GM23338 (cell line): ENCODE data around the gene CRY1. TPM values are rescaled to one million over a fixed set of nuclear protein-coding genes. Genes with fewer than 3 reads are reported as not detected.

Source experiments
- ATAC-seq: fragments of 200-7000 bp; cut with Tn5 transposase; 3 replicates; pipeline ENCODE4 v1.9.1; 2020
- DNase-seq: peaks from one replicate; pipeline ENCODE4 v3.0.0-alpha.2; 2015; ENCODE audit warnings: low spot score
- H2AFZ ChIP-seq: fragments of 200-600 bp; sonication (generic); 2 replicates; pipeline ENCODE4 v1.8.0; 2016; ENCODE audit warnings: antibody characterized with exemption, mild to moderate bottlenecking, moderate library complexity
- H3F3A ChIP-seq: fragments of 200-600 bp; sonication (generic); replicated peaks from 2 replicates; pipeline ENCODE4 v1.8.0; 2017; ENCODE audit warnings: antibody characterized with exemption, mixed run types, low read depth
- H3K27ac ChIP-seq: fragments of 200-600 bp; sonication (generic); 2 replicates; pipeline ENCODE4 v1.6.1; 2016; ENCODE audit warnings: low read depth
- H3K27me3 ChIP-seq: fragments of 200-600 bp; sonication (generic); 2 replicates; pipeline ENCODE4 v1.8.0; 2016; ENCODE audit warnings: mild to moderate bottlenecking, mixed run types, moderate library complexity; ENCODE audit not compliant: insufficient read depth
- H3K36me3 ChIP-seq: fragments of 200-600 bp; sonication (generic); 2 replicates; pipeline ENCODE4 v1.8.0; 2016; ENCODE audit warnings: mild to moderate bottlenecking; ENCODE audit not compliant: insufficient read depth
- H3K4me1 ChIP-seq: fragments of 200-600 bp; sonication (generic); 2 replicates; pipeline ENCODE4 v1.8.0; 2016; ENCODE audit warnings: mild to moderate bottlenecking, moderate library complexity; ENCODE audit not compliant: insufficient read depth
- H3K4me2 ChIP-seq: fragments of 200-600 bp; sonication (generic); 2 replicates; pipeline ENCODE4 v1.7.1; 2017; ENCODE audit warnings: mixed run types
- H3K4me3 ChIP-seq: fragments of 200-600 bp; sonication (generic); 2 replicates; pipeline ENCODE4 v1.6.1; 2016; ENCODE audit warnings: mixed run types
- H3K79me2 ChIP-seq: fragments of 200-600 bp; sonication (generic); replicated peaks from 2 replicates; pipeline ENCODE4 v1.8.0; 2017; ENCODE audit warnings: mild to moderate bottlenecking; ENCODE audit not compliant: insufficient read depth
- H3K9me2 ChIP-seq: fragments of 200-600 bp; sonication (generic); 2 replicates; pipeline ENCODE4 v1.8.0; 2017; ENCODE audit not compliant: insufficient read depth
- H4K20me1 ChIP-seq: fragments of 200-600 bp; sonication (generic); replicated peaks from 2 replicates; pipeline ENCODE4 v1.8.0; 2017; ENCODE audit warnings: mild to moderate bottlenecking; ENCODE audit not compliant: insufficient read depth
- H3K27ac Mint-ChIP-seq: 2 replicates; pipeline ENCODE4 v1.8.0; 2020; ENCODE audit warnings: inconsistent platforms, mild to moderate bottlenecking, moderate library complexity, mixed read lengths
- H3K27me3 Mint-ChIP-seq: 3 replicates; pipeline ENCODE4 v1.8.0; 2022; ENCODE audit warnings: low read depth, mild to moderate bottlenecking, moderate library complexity, mixed read lengths, inconsistent platforms; ENCODE audit not compliant: insufficient read depth, poor library complexity
- H3K36me3 Mint-ChIP-seq: 3 replicates; pipeline ENCODE4 v1.8.0; 2021; ENCODE audit warnings: low read depth, mild to moderate bottlenecking, inconsistent platforms, moderate library complexity, mixed read lengths
- H3K4me1 Mint-ChIP-seq: 3 replicates; pipeline ENCODE4 v1.8.0; 2020; ENCODE audit warnings: mild to moderate bottlenecking, inconsistent platforms, mixed read lengths
- H3K4me3 Mint-ChIP-seq: 3 replicates; pipeline ENCODE4 v1.8.0; 2021; ENCODE audit warnings: moderate library complexity, mild to moderate bottlenecking, inconsistent platforms, mixed read lengths
- H3K9me3 Mint-ChIP-seq: 3 replicates; pipeline ENCODE4 v1.8.0; 2020; ENCODE audit warnings: moderate library complexity, mild to moderate bottlenecking, inconsistent platforms, mixed read lengths
- CREB1 ChIP-seq: fragments of 250-450 bp; sonication (Bioruptor Pico); IDR thresholded peaks from 2 replicates; pipeline ENCODE4 v1.5.0; 2020; ENCODE audit warnings: low read depth, mild to moderate bottlenecking, moderate library complexity
- EZH2 ChIP-seq: fragments of 200-600 bp; sonication (generic); IDR thresholded peaks from one replicate; pipeline ENCODE4 v1.8.0; 2017; ENCODE audit warnings: antibody characterized with exemption, mild to moderate bottlenecking, low read depth; ENCODE audit not compliant: unreplicated experiment
- EZH2phosphoT487 ChIP-seq: fragments of 200-600 bp; sonication (generic); IDR thresholded peaks from one replicate; pipeline ENCODE4 v1.8.1; 2018; ENCODE audit warnings: antibody characterized with exemption; ENCODE audit not compliant: unreplicated experiment
- JUNB ChIP-seq: IDR thresholded peaks from one replicate; pipeline ENCODE4 v1.6.1; 2016; ENCODE audit warnings: antibody characterized with exemption; ENCODE audit not compliant: unreplicated experiment
- ZNF114 ChIP-seq: fragments of 250-450 bp; sonication (Bioruptor Pico); IDR thresholded peaks from 2 replicates; pipeline ENCODE4 v1.5.0; 2020; ENCODE audit warnings: mild to moderate bottlenecking, moderate library complexity
- ZNF331 ChIP-seq: fragments of 250-450 bp; sonication (Bioruptor Pico); IDR thresholded peaks from 2 replicates; pipeline ENCODE4 v1.5.0; 2020; ENCODE audit warnings: low read depth, mild to moderate bottlenecking, moderate library complexity
- ZNF462 ChIP-seq: fragments of 250-450 bp; sonication (Bioruptor Pico); IDR thresholded peaks from 2 replicates; pipeline ENCODE4 v1.5.0; 2020; ENCODE audit warnings: mild to moderate bottlenecking, moderate library complexity
- polyA plus RNA-seq: library from polyadenylated mRNA; unstranded; fragments of >200 nt; fragmentation: Nextera tagmentation; extraction: Ambion mirVana; gene quantifications from 2 replicates; pipeline ENCODE4 v1.2.1, GENCODE V29; 2016
- total RNA-seq: library from RNA; depleted of rRNA; stranded (reverse); fragments of >200 nt; shearing (Covaris generic); gene quantifications from 2 replicates; pipeline ENCODE4 v1.2.3, GENCODE V29; 2014
- TF ChIP-seq, protein P1 (sequence below), 2 experiments: fragments of 200-600 bp in 1 of 2; sonication (generic) in 1 of 2; conservative IDR thresholded peaks; 2 replicates each; pipeline versions ENCODE4 v1.5.1 to v1.6.1; 2016 to 2017; ENCODE audit warnings: antibody characterized with exemption in 2 of 2, low read depth in 2 of 2, mild to moderate bottlenecking in 2 of 2, moderate library complexity in 1 of 2
- TF ChIP-seq, protein P2 (sequence below): IDR thresholded peaks from one replicate; pipeline ENCODE4 v1.6.1; 2018; ENCODE audit warnings: antibody characterized with exemption; ENCODE audit not compliant: unreplicated experiment
- TF ChIP-seq, protein P3 (sequence below): IDR thresholded peaks from 2 replicates; pipeline ENCODE4 v1.6.1; 2016; ENCODE audit warnings: antibody characterized with exemption

CRY1 gene
- total and polyA plus RNA-seq, 2 experiments from 2014 or later = 27.7 to 28.2 TPM

DNA sequence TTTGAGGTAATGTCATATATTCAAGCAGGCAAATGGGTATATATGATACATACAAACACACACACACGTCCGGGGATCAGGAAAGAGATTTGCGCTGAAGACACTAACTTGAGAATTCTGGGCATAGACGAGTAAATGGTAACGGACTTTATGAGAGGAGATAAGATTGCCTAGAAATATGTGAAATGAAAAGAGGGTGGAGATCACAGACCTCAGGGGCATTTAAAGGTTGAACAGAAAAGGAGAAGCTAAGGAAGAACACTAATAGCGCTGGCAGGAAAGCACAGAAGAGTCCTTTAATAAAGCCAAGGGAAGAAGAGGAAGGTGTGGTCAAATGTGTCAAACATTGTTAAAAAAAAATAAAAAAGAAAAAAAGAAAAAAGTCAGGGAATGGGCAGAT lies 13.1 kb downstream of the CRY1 start:
- Histone ChIP-seq H3F3A (no peaks in the 10 kb centered on the region), H3K4me3 (no peak overlapping the region), H3K79me2 (peaks cover 82% of the 10 kb centered on the region), H2AFZ (no peak overlapping the region), H3K27me3 (no peaks in the 10 kb centered on the region), H3K27ac (no peak overlapping the region), H4K20me1 (peaks cover 4% of the 10 kb centered on the region; the same call in 1 of the 2 replicates), H3K9me2 (no peaks in the 10 kb centered on the region), H3K4me2 (no peak overlapping the region), H3K36me3 (no peaks in the 10 kb centered on the region), H3K4me1 (peaks cover 21% of the 10 kb centered on the region)
- Mint-ChIP-seq H3K27me3 (peaks cover 1% of the 10 kb centered on the region), H3K36me3 (peaks cover 6% of the 10 kb centered on the region), H3K4me1 (peaks cover 14% of the 10 kb centered on the region), H3K9me3 (peaks cover 10% of the 10 kb centered on the region), H3K4me3 (no peak overlapping the region), H3K27ac (no peak overlapping the region)
- ATAC-seq = no peak
- TF ChIP-seq, protein P1, sequence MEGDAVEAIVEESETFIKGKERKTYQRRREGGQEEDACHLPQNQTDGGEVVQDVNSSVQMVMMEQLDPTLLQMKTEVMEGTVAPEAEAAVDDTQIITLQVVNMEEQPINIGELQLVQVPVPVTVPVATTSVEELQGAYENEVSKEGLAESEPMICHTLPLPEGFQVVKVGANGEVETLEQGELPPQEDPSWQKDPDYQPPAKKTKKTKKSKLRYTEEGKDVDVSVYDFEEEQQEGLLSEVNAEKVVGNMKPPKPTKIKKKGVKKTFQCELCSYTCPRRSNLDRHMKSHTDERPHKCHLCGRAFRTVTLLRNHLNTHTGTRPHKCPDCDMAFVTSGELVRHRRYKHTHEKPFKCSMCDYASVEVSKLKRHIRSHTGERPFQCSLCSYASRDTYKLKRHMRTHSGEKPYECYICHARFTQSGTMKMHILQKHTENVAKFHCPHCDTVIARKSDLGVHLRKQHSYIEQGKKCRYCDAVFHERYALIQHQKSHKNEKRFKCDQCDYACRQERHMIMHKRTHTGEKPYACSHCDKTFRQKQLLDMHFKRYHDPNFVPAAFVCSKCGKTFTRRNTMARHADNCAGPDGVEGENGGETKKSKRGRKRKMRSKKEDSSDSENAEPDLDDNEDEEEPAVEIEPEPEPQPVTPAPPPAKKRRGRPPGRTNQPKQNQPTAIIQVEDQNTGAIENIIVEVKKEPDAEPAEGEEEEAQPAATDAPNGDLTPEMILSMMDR (conservative IDR thresholded peaks at IDR 0.05; ENCODE audit: low read depth in 2 of 2) = no peak
- TF ChIP-seq CREB1 (CRISPR knock-in tag) = no peak
- TF ChIP-seq ZNF331 (CRISPR knock-in tag) = no peak
- no peak for TF ChIP-seq EZH2phosphoT487
- TF ChIP-seq JUNB = no peak
- no peak for TF ChIP-seq EZH2
- TF ChIP-seq, protein P2, sequence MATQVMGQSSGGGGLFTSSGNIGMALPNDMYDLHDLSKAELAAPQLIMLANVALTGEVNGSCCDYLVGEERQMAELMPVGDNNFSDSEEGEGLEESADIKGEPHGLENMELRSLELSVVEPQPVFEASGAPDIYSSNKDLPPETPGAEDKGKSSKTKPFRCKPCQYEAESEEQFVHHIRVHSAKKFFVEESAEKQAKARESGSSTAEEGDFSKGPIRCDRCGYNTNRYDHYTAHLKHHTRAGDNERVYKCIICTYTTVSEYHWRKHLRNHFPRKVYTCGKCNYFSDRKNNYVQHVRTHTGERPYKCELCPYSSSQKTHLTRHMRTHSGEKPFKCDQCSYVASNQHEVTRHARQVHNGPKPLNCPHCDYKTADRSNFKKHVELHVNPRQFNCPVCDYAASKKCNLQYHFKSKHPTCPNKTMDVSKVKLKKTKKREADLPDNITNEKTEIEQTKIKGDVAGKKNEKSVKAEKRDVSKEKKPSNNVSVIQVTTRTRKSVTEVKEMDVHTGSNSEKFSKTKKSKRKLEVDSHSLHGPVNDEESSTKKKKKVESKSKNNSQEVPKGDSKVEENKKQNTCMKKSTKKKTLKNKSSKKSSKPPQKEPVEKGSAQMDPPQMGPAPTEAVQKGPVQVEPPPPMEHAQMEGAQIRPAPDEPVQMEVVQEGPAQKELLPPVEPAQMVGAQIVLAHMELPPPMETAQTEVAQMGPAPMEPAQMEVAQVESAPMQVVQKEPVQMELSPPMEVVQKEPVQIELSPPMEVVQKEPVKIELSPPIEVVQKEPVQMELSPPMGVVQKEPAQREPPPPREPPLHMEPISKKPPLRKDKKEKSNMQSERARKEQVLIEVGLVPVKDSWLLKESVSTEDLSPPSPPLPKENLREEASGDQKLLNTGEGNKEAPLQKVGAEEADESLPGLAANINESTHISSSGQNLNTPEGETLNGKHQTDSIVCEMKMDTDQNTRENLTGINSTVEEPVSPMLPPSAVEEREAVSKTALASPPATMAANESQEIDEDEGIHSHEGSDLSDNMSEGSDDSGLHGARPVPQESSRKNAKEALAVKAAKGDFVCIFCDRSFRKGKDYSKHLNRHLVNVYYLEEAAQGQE = no peak
- no peak for TF ChIP-seq ZNF114 (CRISPR knock-in tag)
- TF ChIP-seq ZNF462 = no peak
- TF ChIP-seq, protein P3, sequence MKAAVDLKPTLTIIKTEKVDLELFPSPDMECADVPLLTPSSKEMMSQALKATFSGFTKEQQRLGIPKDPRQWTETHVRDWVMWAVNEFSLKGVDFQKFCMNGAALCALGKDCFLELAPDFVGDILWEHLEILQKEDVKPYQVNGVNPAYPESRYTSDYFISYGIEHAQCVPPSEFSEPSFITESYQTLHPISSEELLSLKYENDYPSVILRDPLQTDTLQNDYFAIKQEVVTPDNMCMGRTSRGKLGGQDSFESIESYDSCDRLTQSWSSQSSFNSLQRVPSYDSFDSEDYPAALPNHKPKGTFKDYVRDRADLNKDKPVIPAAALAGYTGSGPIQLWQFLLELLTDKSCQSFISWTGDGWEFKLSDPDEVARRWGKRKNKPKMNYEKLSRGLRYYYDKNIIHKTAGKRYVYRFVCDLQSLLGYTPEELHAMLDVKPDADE = no peak
- DNase-seq = no peak
